ENCODE results near the gene DPP7.

The DPP7 gene

DNA sequence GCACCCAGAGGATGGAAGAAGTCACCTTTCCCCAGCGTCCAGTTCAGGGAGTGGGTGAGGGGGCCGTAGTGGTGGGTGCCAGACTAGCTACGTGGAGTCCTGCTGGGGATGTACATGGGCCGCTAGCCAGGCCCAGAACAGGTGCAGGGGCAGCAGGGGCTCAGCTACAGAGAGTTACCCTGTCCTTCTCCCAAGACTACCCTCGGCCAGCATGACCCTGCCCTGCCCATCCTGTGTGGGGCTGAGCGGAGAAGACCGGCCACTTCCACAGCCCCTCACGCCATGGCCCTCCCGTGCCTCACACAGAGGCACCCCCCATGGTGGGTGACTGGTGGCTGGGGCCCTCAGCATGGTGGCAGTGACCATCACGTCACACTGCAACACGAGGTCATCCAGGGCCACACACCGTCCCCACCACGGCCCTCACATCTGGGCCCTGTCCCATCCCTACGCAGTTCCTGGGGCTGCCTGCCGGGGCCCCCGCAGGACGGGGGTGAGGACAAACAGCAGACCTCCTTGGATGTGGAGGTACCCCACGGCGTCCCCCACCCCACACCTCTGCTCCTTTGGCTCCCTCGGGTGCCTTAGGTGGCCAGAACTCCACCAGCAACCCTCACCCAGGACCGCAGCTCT lies 977 bp upstream of the DPP7 start:
- TF ChIP-seq, protein P1, sequence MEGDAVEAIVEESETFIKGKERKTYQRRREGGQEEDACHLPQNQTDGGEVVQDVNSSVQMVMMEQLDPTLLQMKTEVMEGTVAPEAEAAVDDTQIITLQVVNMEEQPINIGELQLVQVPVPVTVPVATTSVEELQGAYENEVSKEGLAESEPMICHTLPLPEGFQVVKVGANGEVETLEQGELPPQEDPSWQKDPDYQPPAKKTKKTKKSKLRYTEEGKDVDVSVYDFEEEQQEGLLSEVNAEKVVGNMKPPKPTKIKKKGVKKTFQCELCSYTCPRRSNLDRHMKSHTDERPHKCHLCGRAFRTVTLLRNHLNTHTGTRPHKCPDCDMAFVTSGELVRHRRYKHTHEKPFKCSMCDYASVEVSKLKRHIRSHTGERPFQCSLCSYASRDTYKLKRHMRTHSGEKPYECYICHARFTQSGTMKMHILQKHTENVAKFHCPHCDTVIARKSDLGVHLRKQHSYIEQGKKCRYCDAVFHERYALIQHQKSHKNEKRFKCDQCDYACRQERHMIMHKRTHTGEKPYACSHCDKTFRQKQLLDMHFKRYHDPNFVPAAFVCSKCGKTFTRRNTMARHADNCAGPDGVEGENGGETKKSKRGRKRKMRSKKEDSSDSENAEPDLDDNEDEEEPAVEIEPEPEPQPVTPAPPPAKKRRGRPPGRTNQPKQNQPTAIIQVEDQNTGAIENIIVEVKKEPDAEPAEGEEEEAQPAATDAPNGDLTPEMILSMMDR (IDR thresholded peaks at IDR 0.05; ENCODE audit: borderline replicate concordance, insufficient read depth, low read depth, low read length): 0 out of 2 replicates have a peak, but pooled peaks have one; percentile 6
- H3K4me3 ChIP-seq (ENCODE audit: low read depth, low read length): no peak overlapping the region

DNA sequence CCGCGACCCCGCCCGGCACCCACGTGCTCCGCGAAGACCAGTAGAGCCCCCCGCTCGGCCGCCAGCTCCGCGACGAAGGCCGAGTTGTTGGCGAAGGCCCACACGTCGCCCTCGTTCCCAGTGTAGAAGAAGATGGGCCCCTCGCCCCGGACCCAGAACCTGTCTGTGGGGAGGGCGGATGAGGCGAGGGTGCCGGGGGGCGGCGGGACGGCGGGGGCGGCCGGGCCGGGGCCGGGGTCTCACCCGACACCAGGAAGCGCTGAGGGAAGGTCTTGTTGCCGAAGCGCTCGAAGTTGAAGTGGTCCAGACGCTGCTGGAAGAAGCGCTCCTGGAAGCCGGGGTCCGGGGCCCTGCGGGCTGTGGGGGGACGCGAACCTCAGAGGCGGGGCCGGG lies 317 bp downstream of the DPP7 start:
- peak overlapping the region; percentile 64 for H3K4me3 ChIP-seq (ENCODE audit: low read depth, low read length)

DNA sequence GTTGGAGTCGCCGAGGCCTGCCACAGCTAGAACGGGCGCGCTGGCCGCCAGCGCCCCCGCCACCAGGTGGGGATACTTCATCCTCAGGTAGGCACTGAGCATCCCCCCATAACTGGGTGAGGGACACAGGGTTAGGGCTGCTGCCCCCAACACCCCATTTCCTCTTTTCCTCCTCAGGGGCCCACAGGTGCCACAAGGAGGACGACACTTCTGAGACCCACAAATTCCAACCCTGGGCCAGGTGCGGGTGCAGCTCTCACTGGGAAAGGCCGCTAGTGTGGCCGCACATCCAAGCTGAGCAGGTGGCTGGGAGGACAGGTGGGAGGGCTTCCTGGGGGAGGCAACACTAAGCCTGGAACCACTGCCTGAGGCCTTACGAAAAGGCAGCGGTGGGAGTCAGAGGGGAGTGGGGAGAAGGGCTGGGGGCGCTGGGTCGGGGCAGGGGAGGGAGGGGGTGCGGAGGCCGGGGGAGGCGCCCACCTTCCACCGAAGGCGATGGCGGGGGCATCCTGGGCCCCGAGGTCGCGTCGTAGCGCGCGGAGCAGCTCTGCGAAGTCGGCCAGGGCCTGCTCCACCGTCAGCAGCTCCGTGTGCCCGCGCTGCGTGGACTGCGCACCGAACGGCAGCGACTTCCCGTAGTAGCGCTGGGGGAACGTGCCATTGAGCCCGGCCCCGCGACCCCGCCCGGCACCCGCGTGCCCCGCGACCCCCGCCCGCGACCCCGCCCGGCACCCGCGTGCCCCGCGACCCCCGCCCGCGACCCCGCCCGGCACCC lies 961 bp downstream of the DPP7 start:
- H3K4me3 ChIP-seq (ENCODE audit: low read depth, low read length): peak overlapping the region; percentile 38
- TF ChIP-seq, protein P1 (IDR thresholded peaks at IDR 0.05; ENCODE audit: borderline replicate concordance, insufficient read depth, low read depth, low read length): no peak

More for the DNA sequence above, 317 bp downstream of the DPP7 start:
- TF ChIP-seq, protein P1 (IDR thresholded peaks at IDR 0.05; ENCODE audit: borderline replicate concordance, insufficient read depth, low read depth, low read length): no peak

DNA sequence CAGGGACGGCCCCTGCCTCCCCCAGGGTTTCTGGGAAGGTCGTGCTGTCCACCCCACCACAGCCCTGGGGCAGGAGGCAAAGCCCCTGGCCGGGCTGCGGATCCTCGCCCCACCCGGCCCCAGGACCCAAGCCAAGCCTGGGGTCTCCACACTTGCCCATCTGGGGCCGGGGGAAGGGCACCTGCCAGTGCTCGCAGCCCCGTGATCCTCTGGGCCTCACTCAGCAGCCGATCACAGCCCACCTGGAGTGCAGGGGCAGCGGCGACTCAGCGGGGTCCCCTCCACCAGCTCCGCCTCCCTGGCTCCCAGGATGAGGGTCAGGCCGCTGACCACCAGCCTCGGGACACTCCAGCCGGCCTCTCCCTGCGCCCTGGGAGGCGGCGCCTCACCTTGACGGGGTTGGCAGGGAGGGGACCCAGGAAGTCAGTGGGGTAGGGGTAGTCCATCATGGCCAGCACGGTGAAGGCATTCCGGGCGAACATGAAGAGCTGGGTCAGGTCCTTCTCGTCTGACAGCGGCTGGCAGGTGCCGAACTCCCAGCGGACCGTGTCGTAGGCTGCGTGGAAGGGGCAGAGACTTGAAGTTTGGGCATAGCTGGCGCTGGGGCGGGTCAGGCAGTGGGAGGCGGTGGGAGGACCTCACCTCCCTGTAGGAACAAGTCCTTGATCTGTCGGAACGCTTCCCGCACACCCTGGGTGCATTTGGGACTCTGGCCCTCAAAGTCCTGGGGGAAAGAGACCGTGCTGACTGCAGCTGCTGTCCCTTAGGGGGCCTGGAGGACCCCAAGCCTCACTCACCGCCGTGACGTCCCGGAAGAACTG lies 1.8 kb downstream of the DPP7 start:
- TF ChIP-seq, protein P1 (IDR thresholded peaks at IDR 0.05; ENCODE audit: borderline replicate concordance, insufficient read depth, low read depth, low read length): no peak
- H3K4me3 ChIP-seq (ENCODE audit: low read depth, low read length): no peak overlapping the region

DNA sequence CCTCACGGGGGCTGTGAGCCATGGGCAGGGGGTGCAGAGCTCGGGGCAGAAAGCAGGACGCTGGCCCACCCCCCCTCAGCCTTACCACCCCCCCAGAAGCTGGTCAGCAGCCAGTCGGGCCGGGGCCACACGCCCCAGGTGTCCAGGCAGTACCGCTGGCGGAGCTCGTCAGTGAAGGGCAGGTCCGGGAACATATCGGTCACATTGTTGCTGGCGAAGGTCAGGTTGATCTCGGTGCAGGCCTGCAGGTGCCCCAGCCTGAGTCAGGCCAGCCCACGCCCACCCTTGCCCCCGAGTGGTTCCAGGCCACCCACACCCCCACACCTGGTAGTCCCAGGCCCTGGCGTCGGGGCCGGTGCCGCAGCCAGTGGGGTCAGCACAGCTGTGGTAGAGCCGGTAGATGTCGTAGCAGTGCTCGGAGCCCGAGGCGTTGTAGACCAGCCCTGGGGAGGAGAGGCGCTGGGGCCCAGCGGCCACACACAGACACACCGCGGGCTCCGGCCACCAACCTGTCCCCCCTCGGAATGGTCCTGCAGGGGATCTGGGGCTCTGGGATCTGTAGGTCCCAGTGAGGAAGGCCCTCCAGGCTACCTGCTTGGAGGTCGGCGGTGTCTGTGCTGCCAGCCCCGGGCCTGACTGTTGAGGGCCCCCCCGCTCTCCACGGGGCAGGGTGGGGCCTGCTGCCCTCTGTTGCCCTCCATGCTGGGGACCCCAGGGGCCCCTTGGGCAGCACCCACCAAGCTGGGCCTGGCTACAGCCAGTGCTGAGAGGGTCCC lies 2.6 kb downstream of the DPP7 start:
- no peak overlapping the region for H3K4me3 ChIP-seq (ENCODE audit: low read depth, low read length)
- TF ChIP-seq, protein P1 (IDR thresholded peaks at IDR 0.05; ENCODE audit: borderline replicate concordance, insufficient read depth, low read depth, low read length): no peak

DNA sequence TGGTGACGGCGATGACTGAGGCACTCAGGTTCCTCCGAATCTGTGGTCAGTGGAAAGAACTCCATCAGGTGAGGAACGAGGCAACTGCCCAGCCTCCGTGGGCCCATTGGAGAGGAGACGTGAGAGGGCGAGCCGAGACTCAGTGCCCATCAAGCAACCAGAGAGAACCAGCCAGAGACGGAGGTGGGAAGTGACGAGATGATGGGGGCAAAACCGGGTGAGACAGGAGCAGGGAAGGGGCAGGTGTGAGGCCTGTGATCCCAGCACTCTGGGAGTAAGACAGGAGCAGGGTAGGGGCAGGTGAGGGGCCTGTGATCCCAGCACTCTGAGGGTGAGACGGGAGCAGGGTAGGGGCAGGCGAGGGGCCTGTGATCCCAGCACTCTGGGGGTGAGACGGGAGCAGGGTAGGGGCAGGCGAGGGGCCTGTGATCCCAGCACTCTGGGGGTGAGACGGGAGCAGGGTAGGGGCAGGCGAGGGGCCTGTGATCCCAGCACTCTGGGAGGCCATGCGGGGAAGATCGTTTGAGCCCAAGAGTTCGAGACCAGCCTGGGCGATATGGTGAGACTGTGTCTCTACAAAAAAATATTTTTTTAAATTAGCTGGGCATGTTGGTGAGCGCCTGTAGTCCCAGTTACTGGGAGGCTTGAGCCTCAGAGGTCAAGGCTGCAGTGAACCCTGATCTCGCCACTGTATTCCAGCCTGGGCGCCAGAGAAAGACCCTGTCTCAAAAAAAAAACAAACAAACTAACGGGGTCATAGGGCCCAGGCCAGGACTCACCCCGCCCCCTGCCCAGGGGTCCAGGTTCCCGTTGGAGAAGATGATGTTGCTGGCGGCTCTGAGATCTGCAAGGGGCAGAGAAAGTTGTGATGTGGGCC lies 3.4 kb downstream of the DPP7 start:
- TF ChIP-seq, protein P1 (IDR thresholded peaks at IDR 0.05; ENCODE audit: borderline replicate concordance, insufficient read depth, low read depth, low read length): no peak
- H3K4me3 ChIP-seq (ENCODE audit: low read depth, low read length): no peak overlapping the region
